H9 (cell line): ENCODE data around the gene CFAP100. TPM values are rescaled to one million over a fixed set of nuclear protein-coding genes. Genes with fewer than 3 reads are reported as not detected.
A peak's percentile ranks its signal among the peaks of the same experiment; 100 is the strongest.

Source experiments
- DNase-seq: peaks from one replicate; pipeline ENCODE4 v3.0.0-alpha.2; 2017
- H2AFZ ChIP-seq: one replicate; pipeline ENCODE4 v1.6.1; 2013; ENCODE audit warnings: mild to moderate bottlenecking, low read length, control low read depth, moderate library complexity
- H2AK5ac ChIP-seq: 2 replicates; pipeline ENCODE4 v1.6.1; 2013; ENCODE audit warnings: low read length, control low read depth, mixed read lengths; ENCODE audit not compliant: insufficient read length
- H2BK120ac ChIP-seq: one replicate; pipeline ENCODE4 v1.6.1; 2013; ENCODE audit warnings: low read depth, mild to moderate bottlenecking, low read length, control low read depth, inconsistent platforms; ENCODE audit not compliant: poor library complexity, severe bottlenecking
- H2BK12ac ChIP-seq: 2 replicates; pipeline ENCODE4 v1.6.1; 2013; ENCODE audit warnings: low read length, control low read depth, mixed read lengths, low read depth; ENCODE audit not compliant: insufficient read length
- H2BK15ac ChIP-seq: 2 replicates; pipeline ENCODE4 v1.6.1; 2013; ENCODE audit warnings: low read depth, low read length, control low read depth
- H2BK20ac ChIP-seq: one replicate; pipeline ENCODE4 v1.6.1; 2013; ENCODE audit warnings: low read depth, mild to moderate bottlenecking, low read length, control low read depth, inconsistent platforms; ENCODE audit not compliant: poor library complexity, severe bottlenecking
- H2BK5ac ChIP-seq: 2 replicates; pipeline ENCODE4 v1.6.1; 2013; ENCODE audit warnings: low read length, control low read depth, mixed read lengths; ENCODE audit not compliant: insufficient read length
- H3K14ac ChIP-seq: 2 replicates; pipeline ENCODE4 v1.6.1; 2013; ENCODE audit warnings: low read length, control low read depth; ENCODE audit not compliant: insufficient read depth
- H3K18ac ChIP-seq: 2 replicates; pipeline ENCODE4 v1.6.1; 2013; ENCODE audit warnings: low read depth, mild to moderate bottlenecking, mixed read lengths, low read length, control low read depth; ENCODE audit not compliant: insufficient read length
- H3K23ac ChIP-seq: 2 replicates; pipeline ENCODE4 v1.6.1; 2013; ENCODE audit warnings: low read length, control low read depth, mixed read lengths, low read depth; ENCODE audit not compliant: insufficient read length
- H3K23me2 ChIP-seq: 2 replicates; pipeline ENCODE4 v1.6.1; 2013; ENCODE audit warnings: low read depth, mild to moderate bottlenecking, mixed read lengths, low read length, control low read depth; ENCODE audit not compliant: insufficient read length, poor library complexity, severe bottlenecking
- H3K27ac ChIP-seq: 2 replicates; pipeline ENCODE4 v1.5.1; 2013; ENCODE audit warnings: low read length, control low read depth, mixed read lengths, low read depth; ENCODE audit not compliant: insufficient read length
- H3K27me3 ChIP-seq: 2 replicates; pipeline ENCODE4 v1.6.1; 2013; ENCODE audit warnings: low read length, control low read depth, inconsistent platforms; ENCODE audit not compliant: insufficient read depth
- H3K4ac ChIP-seq: 2 replicates; pipeline ENCODE4 v1.6.1; 2013; ENCODE audit warnings: low read depth, mild to moderate bottlenecking, control low read depth, inconsistent platforms, low read length, moderate library complexity
- H3K4me1 ChIP-seq: 2 replicates; pipeline ENCODE4 v1.6.1; 2013; ENCODE audit warnings: low read length, control low read depth, inconsistent platforms; ENCODE audit not compliant: insufficient read depth
- H3K4me2 ChIP-seq: 2 replicates; pipeline ENCODE4 v1.6.1; 2013; ENCODE audit warnings: low read length, control low read depth, mixed read lengths; ENCODE audit not compliant: insufficient read length, insufficient read depth
- H3K56ac ChIP-seq: 2 replicates; pipeline ENCODE4 v1.6.1; 2013; ENCODE audit warnings: low read depth, mild to moderate bottlenecking, mixed read lengths, low read length, control low read depth; ENCODE audit not compliant: insufficient read length
- H3K79me1 ChIP-seq: 2 replicates; pipeline ENCODE4 v1.6.1; 2013; ENCODE audit warnings: low read depth, mild to moderate bottlenecking, moderate library complexity, low read length, control low read depth, inconsistent platforms; ENCODE audit not compliant: insufficient read depth, poor library complexity, severe bottlenecking
- H3K79me2 ChIP-seq: 2 replicates; pipeline ENCODE4 v1.6.1; 2013; ENCODE audit warnings: low read length, control low read depth, inconsistent platforms; ENCODE audit not compliant: insufficient read depth
- H3K9ac ChIP-seq: 2 replicates; pipeline ENCODE4 v1.6.1; 2013; ENCODE audit warnings: low read length, control low read depth, mixed read lengths; ENCODE audit not compliant: insufficient read length; ENCODE audit errors: extremely low read depth
- H3K9me3 ChIP-seq: one replicate; pipeline ENCODE4 v1.6.1; 2013; ENCODE audit warnings: low read depth, low read length, inconsistent platforms; ENCODE audit not compliant: control insufficient read depth
- H3T11ph ChIP-seq: one replicate; pipeline ENCODE4 v1.6.1; 2013; ENCODE audit warnings: mild to moderate bottlenecking, low read length, control low read depth, inconsistent platforms
- H4K20me1 ChIP-seq: one replicate; pipeline ENCODE4 v1.6.1; 2013; ENCODE audit not compliant: control insufficient read depth, insufficient read length, insufficient read depth
- H4K5ac ChIP-seq: 2 replicates; pipeline ENCODE4 v1.6.1; 2013; ENCODE audit warnings: low read depth, mild to moderate bottlenecking, mixed read lengths, low read length, control low read depth; ENCODE audit not compliant: insufficient read length
- H4K8ac ChIP-seq: replicated peaks from 2 replicates; pipeline ENCODE4 v1.6.1; 2013; ENCODE audit warnings: low read length, control low read depth, mixed read lengths, low read depth; ENCODE audit not compliant: insufficient read length
- H4K91ac ChIP-seq: 2 replicates; pipeline ENCODE4 v1.6.1; 2013; ENCODE audit warnings: low read depth, mild to moderate bottlenecking, moderate library complexity, mixed read lengths, low read length, control low read depth; ENCODE audit not compliant: insufficient read length
- H3K27ac Mint-ChIP-seq, 3 experiments: 2 replicates in 2 of 3; 3 replicates in 1 of 3; pipeline ENCODE4 v1.8.0; 2020 to 2021; ENCODE audit warnings: mixed read lengths in 3 of 3, mild to moderate bottlenecking in 1 of 3, moderate library complexity in 1 of 3
- H3K27me3 Mint-ChIP-seq: 2 replicates; pipeline ENCODE4 v1.8.0; 2021; ENCODE audit warnings: low read depth, mild to moderate bottlenecking, moderate library complexity, mixed read lengths
- H3K36me3 Mint-ChIP-seq, 3 experiments: 2 replicates in 2 of 3; 3 replicates in 1 of 3; pipeline ENCODE4 v1.8.0; 2020 to 2021; ENCODE audit warnings: low read depth in 3 of 3, mixed read lengths in 3 of 3; ENCODE audit not compliant: insufficient read depth in 1 of 3
- H3K4me1 Mint-ChIP-seq, 2 experiments: 2 replicates each; pipeline ENCODE4 v1.8.0; 2020; ENCODE audit warnings: mixed read lengths in 2 of 2
- H3K4me3 Mint-ChIP-seq, 2 experiments: 2 replicates in 1 of 2; 3 replicates in 1 of 2; pipeline ENCODE4 v1.8.0; 2020 to 2021; ENCODE audit warnings: mild to moderate bottlenecking in 2 of 2, mixed read lengths in 2 of 2, moderate library complexity in 1 of 2
- H3K9me3 Mint-ChIP-seq, 2 experiments: 2 replicates in 1 of 2; 3 replicates in 1 of 2; pipeline ENCODE4 v1.8.0; 2020; ENCODE audit warnings: mild to moderate bottlenecking in 2 of 2, mixed read lengths in 2 of 2, moderate library complexity in 1 of 2
- CTCF ChIP-seq: fragments of 200-600 bp; sonication (generic); conservative IDR thresholded peaks from 3 replicates; pipeline ENCODE4 v1.8.0; 2021; ENCODE audit warnings: antibody characterized with exemption, mild to moderate bottlenecking
- WGBS: extraction: QIAGEN DNeasy Blood & Tissue Kit; methylation state at CpG from one replicate; pipeline ENCODE4 v1.1.7; 2013; ENCODE audit warnings: missing lambda C conversion rate, low lambda C conversion rate, mixed read lengths; ENCODE audit not compliant: insufficient read length; ENCODE audit errors: extremely low coverage; 5-methylcytosine and 5-hydroxymethylcytosine counted together
- total RNA-seq: library from RNA; stranded (reverse); gene quantifications from 2 replicates; pipeline ENCODE4 v1.2.1, GENCODE V29; 2021

Gene CFAP100
- total RNA-seq, 1 experiment from 2014 or later = 0.44 TPM

- Histone ChIP-seq H3K9me3 (no peaks in the 10 kb centered on the region), H2BK5ac (no peak overlapping the region), H4K8ac (no peak overlapping the region), H3K4me2 (no peak overlapping the region), H2AFZ (no peak overlapping the region), H3K56ac (no peak overlapping the region), H3K23ac (no peak overlapping the region), H3T11ph (no peak overlapping the region), H3K27me3 (no peaks in the 10 kb centered on the region), H3K23me2 (no peaks in the 10 kb centered on the region), H3K18ac (no peak overlapping the region), H3K4ac (no peak overlapping the region), H2BK120ac (no peak overlapping the region), H4K91ac (no peak overlapping the region), H3K9ac (no peak overlapping the region), H2AK5ac (no peak overlapping the region), H3K27ac (no peak overlapping the region), H3K79me2 (no peaks in the 10 kb centered on the region), H3K4me1 (no peaks in the 10 kb centered on the region), H4K5ac (no peak overlapping the region), H3K79me1 (no peaks in the 10 kb centered on the region), H2BK12ac (no peak overlapping the region), H4K20me1 (no peaks in the 10 kb centered on the region), H2BK15ac (no peak overlapping the region), H3K14ac (no peak overlapping the region), H2BK20ac (no peak overlapping the region)
- no peaks in the 10 kb centered on the region for H3K9me3 Mint-ChIP-seq
- peak overlapping the region in 2 of 3 experiments; percentile 39 to 52; a peak in 2 of 7 replicates for H3K27ac Mint-ChIP-seq
- H3K27me3 Mint-ChIP-seq = no peaks in the 10 kb centered on the region
- WGBS = no CpG with 5 or more reads among the region's 4 CpGs
- peaks cover 17 to 71% (median 67%) of the 10 kb centered on the region in 3 experiments; a peak in 6 of 7 replicates for H3K36me3 Mint-ChIP-seq
- no peaks in the 10 kb centered on the region for H3K4me1 Mint-ChIP-seq
- TF ChIP-seq CTCF = no peak
- DNase-seq = no peak
- H3K4me3 Mint-ChIP-seq = no peak overlapping the region
Measured at GRCh38 chr3:126456211-126456610, 61.5 kb downstream of the CFAP100 start.
